Trophoblast cell (in vitro differentiated cells and primary cell): Measurements from ENCODE around the gene EPC2.
"Not testable (repeated sequence)": the region's sequence is repeated elsewhere in the genome, so short reads cannot be mapped to it uniquely, and the experiment has no call there.

Experiments
- DNase-seq, 2 donors: peaks; one replicate each; pipeline ENCODE4 v3.0.0-alpha.2; 2016
- H2AFZ ChIP-seq: 2 replicates; pipeline ENCODE4 v1.6.1; 2013; ENCODE audit warnings: low read length, moderate library complexity, mild to moderate bottlenecking; ENCODE audit not compliant: insufficient read depth, poor library complexity
- H2AK5ac ChIP-seq: 2 replicates; pipeline ENCODE4 v1.6.1; 2013; ENCODE audit warnings: mild to moderate bottlenecking, low read length
- H2BK120ac ChIP-seq: 2 replicates; pipeline ENCODE4 v1.6.1; 2013; ENCODE audit warnings: low read length, mild to moderate bottlenecking, moderate library complexity; ENCODE audit not compliant: insufficient read depth, poor library complexity
- H2BK12ac ChIP-seq: 2 replicates; pipeline ENCODE4 v1.6.1; 2013; ENCODE audit warnings: mild to moderate bottlenecking, low read length, moderate library complexity
- H2BK5ac ChIP-seq: 2 replicates; pipeline ENCODE4 v1.6.1; 2013; ENCODE audit warnings: low read length, low read depth, moderate library complexity, mild to moderate bottlenecking; ENCODE audit not compliant: poor library complexity
- H3K14ac ChIP-seq: 2 replicates; pipeline ENCODE4 v1.6.1; 2013; ENCODE audit warnings: mild to moderate bottlenecking, low read length
- H3K18ac ChIP-seq: 2 replicates; pipeline ENCODE4 v1.6.1; 2013; ENCODE audit warnings: mild to moderate bottlenecking, low read length
- H3K23ac ChIP-seq: 2 replicates; pipeline ENCODE4 v1.6.1; 2013; ENCODE audit warnings: low read length
- H3K27ac ChIP-seq: 2 replicates; pipeline ENCODE4 v1.5.1; 2013; ENCODE audit warnings: low read depth, mild to moderate bottlenecking, inconsistent platforms, low read length, moderate library complexity
- H3K27me3 ChIP-seq: 2 replicates; pipeline ENCODE4 v1.6.1; 2013; ENCODE audit warnings: inconsistent platforms, mild to moderate bottlenecking, low read length, moderate library complexity; ENCODE audit not compliant: insufficient read depth
- H3K36me3 ChIP-seq, 2 experiments: 1 replicate in 1 of 2; 2 replicates in 1 of 2; pipeline ENCODE4 v1.6.1; 2013; ENCODE audit warnings: low read length in 2 of 2, mild to moderate bottlenecking in 2 of 2, moderate library complexity in 1 of 2; ENCODE audit not compliant: insufficient read depth in 2 of 2, control insufficient read depth in 1 of 2
- H3K4ac ChIP-seq: 2 replicates; pipeline ENCODE4 v1.6.1; 2013; ENCODE audit warnings: low read depth, mild to moderate bottlenecking, low read length, moderate library complexity
- H3K4me1 ChIP-seq, 2 experiments: 1 replicate in 1 of 2; 2 replicates in 1 of 2; pipeline ENCODE4 v1.6.1; 2013; ENCODE audit warnings: low read length in 2 of 2, mild to moderate bottlenecking in 2 of 2, moderate library complexity in 1 of 2; ENCODE audit not compliant: insufficient read depth in 2 of 2, control insufficient read depth in 1 of 2
- H3K4me2 ChIP-seq: 2 replicates; pipeline ENCODE4 v1.6.1; 2013; ENCODE audit warnings: inconsistent platforms, mild to moderate bottlenecking, low read length, moderate library complexity
- H3K4me3 ChIP-seq: 2 replicates; pipeline ENCODE4 v1.5.1; 2013; ENCODE audit warnings: mild to moderate bottlenecking, low read depth, low read length, inconsistent platforms
- H3K79me1 ChIP-seq: one replicate; pipeline ENCODE4 v1.6.1; 2013; ENCODE audit warnings: low read length
- H3K79me2 ChIP-seq: 2 replicates; pipeline ENCODE4 v1.6.1; 2013; ENCODE audit warnings: low read length, mild to moderate bottlenecking; ENCODE audit not compliant: control insufficient read depth, insufficient read depth, poor library complexity
- H3K9ac ChIP-seq: 2 replicates; pipeline ENCODE4 v1.6.1; 2013; ENCODE audit warnings: mild to moderate bottlenecking, low read length
- H3K9me3 ChIP-seq: 2 replicates; pipeline ENCODE4 v1.6.1; 2013; ENCODE audit warnings: low read depth, mild to moderate bottlenecking, control low read depth, inconsistent platforms, low read length; ENCODE audit not compliant: insufficient read depth
- H4K12ac ChIP-seq: 2 replicates; pipeline ENCODE4 v1.6.1; 2013; ENCODE audit warnings: low read depth, mild to moderate bottlenecking, low read length, moderate library complexity
- H4K8ac ChIP-seq: 2 replicates; pipeline ENCODE4 v1.6.1; 2013; ENCODE audit warnings: low read depth, mild to moderate bottlenecking, low read length, moderate library complexity
- H4K91ac ChIP-seq: one replicate; pipeline ENCODE4 v1.6.1; 2013; ENCODE audit warnings: low read depth, mild to moderate bottlenecking, low read length, moderate library complexity
- WGBS: extraction: QIAGEN DNeasy Blood & Tissue Kit; methylation state at CpG from one replicate; pipeline ENCODE4 v1.1.7; 2013; ENCODE audit warnings: missing lambda C conversion rate; ENCODE audit not compliant: insufficient read length, insufficient coverage; ENCODE audit errors: extremely low coverage; 5-methylcytosine and 5-hydroxymethylcytosine counted together

EPC2 gene

GRCh38 chr2:148681443-148681842 lies 36.9 kb downstream of the EPC2 start:
- H2AK5ac ChIP-seq, result no peak overlapping the region
- H3K18ac ChIP-seq, result no peak overlapping the region
- no peaks in the 10 kb centered on the region for H3K4me1 ChIP-seq
- no peaks in the 10 kb centered on the region for H3K27me3 ChIP-seq
- no peak overlapping the region for H3K14ac ChIP-seq
- no peak overlapping the region for H4K12ac ChIP-seq
- no peak overlapping the region for H3K4me3 ChIP-seq
- H2BK12ac ChIP-seq, result no peak overlapping the region
- no peak overlapping the region for H2BK5ac ChIP-seq
- H3K79me1 ChIP-seq, result no peaks in the 10 kb centered on the region
- no peak overlapping the region for H4K8ac ChIP-seq
- H3K4ac ChIP-seq, result no peak overlapping the region
- no peaks in the 10 kb centered on the region for H3K9me3 ChIP-seq
- no peak overlapping the region for H4K91ac ChIP-seq
- H3K23ac ChIP-seq, result no peak overlapping the region
- no peaks in the 10 kb centered on the region for H3K36me3 ChIP-seq
- no peak overlapping the region for H3K9ac ChIP-seq
- no peak overlapping the region for H3K27ac ChIP-seq
- H2BK120ac ChIP-seq, result no peak overlapping the region
- WGBS, result no CpG with 5 or more reads among the region's 5 CpGs
- H3K79me2 ChIP-seq, result peaks cover 5% of the 10 kb centered on the region
- no peak overlapping the region for H2AFZ ChIP-seq
- H3K4me2 ChIP-seq, result no peak overlapping the region
- no peak for DNase-seq

- H3K9ac ChIP-seq, H3K14ac ChIP-seq, H2BK12ac ChIP-seq, H3K79me2 ChIP-seq, DNase-seq, H2BK5ac ChIP-seq, H2AFZ ChIP-seq, H2BK120ac ChIP-seq, H2AK5ac ChIP-seq, H3K4me2 ChIP-seq, H4K91ac ChIP-seq, H3K23ac ChIP-seq, H3K4me1 ChIP-seq, H3K27ac ChIP-seq, H3K36me3 ChIP-seq, H3K4ac ChIP-seq, H3K18ac ChIP-seq, H4K8ac ChIP-seq, H3K27me3 ChIP-seq, H3K79me1 ChIP-seq, H3K4me3 ChIP-seq, H4K12ac ChIP-seq, H3K9me3 ChIP-seq: not testable (repeated sequence)
- no CpG with 5 or more reads among the region's 6 CpGs for WGBS
Measured at GRCh38 chr2:148681862-148682261, 37.3 kb downstream of the EPC2 start.

DNA sequence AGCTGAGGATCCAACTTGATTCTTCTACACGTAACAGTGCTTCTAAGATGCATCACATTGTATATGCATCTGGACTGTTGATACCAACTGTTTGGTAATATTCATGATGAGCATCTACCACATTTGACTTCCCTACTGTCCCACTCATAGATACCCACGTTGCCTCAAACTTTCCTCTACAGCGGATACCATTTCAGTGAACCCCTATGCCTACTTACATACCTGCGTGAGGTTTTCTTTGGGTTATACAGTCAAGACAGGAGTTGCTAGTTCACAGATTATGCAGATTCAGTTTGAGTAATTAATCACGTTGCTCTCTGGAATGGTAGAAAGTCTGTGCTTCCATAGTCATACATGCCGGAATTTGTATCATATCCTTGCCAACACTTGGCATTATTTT lies 40.0 kb downstream of the EPC2 start:
- peak overlapping the region; percentile 92 for H3K23ac ChIP-seq
- no peak overlapping the region for H3K4me2 ChIP-seq
- H4K91ac ChIP-seq, result no peak overlapping the region
- no peak overlapping the region for H4K8ac ChIP-seq
- H3K14ac ChIP-seq, result no peak overlapping the region
- H3K9ac ChIP-seq, result no peak overlapping the region
- WGBS, result no CpG with 5 or more reads among the region's 6 CpGs
- no peaks in the 10 kb centered on the region for H3K79me1 ChIP-seq
- no peak overlapping the region for H3K4me3 ChIP-seq
- no peak overlapping the region for H3K18ac ChIP-seq
- no peak overlapping the region for H4K12ac ChIP-seq
- H3K27me3 ChIP-seq, result no peaks in the 10 kb centered on the region
- no peak overlapping the region for H2AFZ ChIP-seq
- no peak overlapping the region for H2AK5ac ChIP-seq
- no peak overlapping the region for H3K27ac ChIP-seq
- H2BK5ac ChIP-seq, result no peak overlapping the region
- H3K4me1 ChIP-seq, result no peaks in the 10 kb centered on the region
- peaks cover 4% of the 10 kb centered on the region for H3K79me2 ChIP-seq
- no peak overlapping the region for H2BK120ac ChIP-seq
- no peak overlapping the region for H2BK12ac ChIP-seq
- H3K4ac ChIP-seq, result peak overlapping the region; percentile 2
- no peaks in the 10 kb centered on the region for H3K9me3 ChIP-seq
- H3K36me3 ChIP-seq, result no peaks in the 10 kb centered on the region
- DNase-seq, result no peak

- H3K18ac ChIP-seq, result no peak overlapping the region
- H3K79me2 ChIP-seq, result no peaks in the 10 kb centered on the region
- H3K36me3 ChIP-seq, result peaks cover 2 to 3% of the 10 kb centered on the region in 2 experiments
- H4K91ac ChIP-seq, result no peak overlapping the region
- H2AK5ac ChIP-seq, result no peak overlapping the region
- no peak overlapping the region for H2BK5ac ChIP-seq
- WGBS, result no CpG with 5 or more reads among the region's 3 CpGs
- H3K9ac ChIP-seq, result no peak overlapping the region
- H3K4ac ChIP-seq, result peak overlapping the region; percentile 36
- H3K27ac ChIP-seq, result no peak overlapping the region
- H3K27me3 ChIP-seq, result no peaks in the 10 kb centered on the region
- H4K8ac ChIP-seq, result no peak overlapping the region
- H3K9me3 ChIP-seq, result no peaks in the 10 kb centered on the region
- no peak overlapping the region for H4K12ac ChIP-seq
- no peak overlapping the region for H3K4me3 ChIP-seq
- H3K4me1 ChIP-seq, result no peaks in the 10 kb centered on the region
- no peak overlapping the region for H3K23ac ChIP-seq
- no peak overlapping the region for H2BK120ac ChIP-seq
- H3K14ac ChIP-seq, result no peak overlapping the region
- H3K79me1 ChIP-seq, result no peaks in the 10 kb centered on the region
- no peak overlapping the region for H2AFZ ChIP-seq
- H3K4me2 ChIP-seq, result no peak overlapping the region
- H2BK12ac ChIP-seq, result no peak overlapping the region
- no peak for DNase-seq
Measured at GRCh38 chr2:148687543-148687942, 43.0 kb downstream of the EPC2 start.
